Stimulated activated CD4-positive, alpha-beta T cell treated with anti-CD3 and anti-CD28 coated beads, Interleukin-2, amount 100 ng/mL, for 24 hours (primary cell): ENCODE data around the gene SBK3.
"Not testable (repeated sequence)": the region's sequence is repeated elsewhere in the genome, so short reads cannot be mapped to it uniquely, and the experiment has no call there.

Source experiments
- DNase-seq, 2 donors: peaks; one replicate each; pipeline ENCODE4 v3.0.0-alpha.2; 2020

SBK3 gene

DNA sequence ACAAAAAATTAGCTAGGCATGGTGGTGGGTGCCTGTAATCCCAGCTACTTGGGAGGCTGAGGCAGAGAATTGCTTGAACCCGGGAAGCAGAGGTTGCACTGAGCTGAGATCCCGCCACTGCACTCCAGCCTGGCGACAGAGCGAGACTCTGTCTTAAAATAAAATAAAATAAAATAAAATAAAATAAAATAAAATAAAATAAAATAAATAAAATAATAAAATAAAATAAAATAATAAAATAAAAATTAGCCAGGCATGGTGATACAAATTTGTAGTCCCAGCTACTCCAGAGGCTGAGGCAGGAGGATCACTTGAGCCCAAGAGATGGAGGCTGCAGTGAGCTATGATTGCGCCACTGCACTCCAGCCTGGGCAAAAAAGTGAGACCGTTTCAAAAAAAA lies 28.6 kb upstream of the SBK3 start:
- not testable (repeated sequence) for DNase-seq

DNA sequence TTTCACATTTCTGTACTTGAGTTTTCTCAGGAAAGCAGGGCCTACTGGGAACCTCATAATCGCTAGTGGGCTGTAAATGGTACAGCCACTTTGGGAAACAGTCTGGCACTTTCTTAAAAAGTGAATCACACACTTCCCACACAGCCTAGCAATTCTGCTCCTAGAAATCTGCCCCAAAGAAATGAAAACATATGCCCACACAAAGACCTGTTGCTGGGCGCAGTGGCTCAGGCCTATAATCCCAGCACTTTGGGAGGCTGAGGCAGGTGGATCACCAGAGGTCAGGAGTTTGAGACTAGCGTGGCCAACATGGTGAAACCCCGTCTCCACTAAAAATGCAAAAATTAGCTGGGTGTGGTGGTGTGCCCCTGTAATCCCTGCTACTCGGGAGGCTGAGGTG lies 24.1 kb upstream of the SBK3 start:
- DNase-seq: not testable (repeated sequence)

DNA sequence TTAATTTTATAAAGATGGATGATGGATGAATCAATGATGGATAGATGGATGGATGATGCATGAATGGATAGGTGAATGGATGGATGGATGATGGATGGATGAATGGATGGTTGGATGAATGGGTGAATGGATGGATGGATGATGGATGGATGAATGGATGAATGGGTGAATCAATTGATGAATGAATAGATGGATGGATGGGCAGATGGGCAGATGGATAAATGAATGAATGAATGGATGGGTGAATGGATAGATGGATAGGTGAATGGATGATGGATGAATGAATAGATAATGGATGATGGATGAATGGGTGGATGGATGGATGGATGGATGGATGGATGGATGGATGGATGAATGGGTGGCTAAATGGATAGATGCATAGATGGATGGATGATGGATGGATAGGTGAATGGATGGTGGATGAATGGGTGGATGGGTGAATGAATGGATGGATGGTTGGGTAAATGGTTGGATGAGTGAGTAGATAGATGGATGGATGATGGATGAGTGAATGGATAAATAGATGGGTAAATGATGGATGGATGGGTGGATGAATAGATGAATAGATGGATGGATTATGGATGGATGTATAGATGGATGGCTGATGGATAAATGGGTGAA lies 22.5 kb upstream of the SBK3 start:
- no peak for DNase-seq

DNA sequence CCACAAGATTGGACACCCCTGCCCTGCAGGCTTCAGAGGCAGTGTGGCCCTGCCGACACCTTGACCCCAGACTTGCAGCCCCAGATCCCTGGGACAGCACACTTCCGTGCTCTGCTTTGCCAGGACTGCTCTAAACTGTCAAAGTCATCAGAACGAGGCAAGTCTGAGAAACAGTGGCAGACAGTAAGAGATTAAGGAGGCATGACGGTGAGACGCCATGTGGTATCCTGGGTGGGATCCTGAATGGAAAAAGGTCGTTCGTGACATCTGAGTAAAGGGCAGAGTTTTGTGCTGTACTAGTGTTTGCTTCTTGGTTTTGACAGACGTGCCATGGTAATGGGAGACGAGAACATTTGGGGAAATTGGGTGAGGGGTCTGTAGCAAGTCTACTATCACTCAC lies 21.5 kb upstream of the SBK3 start:
- DNase-seq: no peak

DNA sequence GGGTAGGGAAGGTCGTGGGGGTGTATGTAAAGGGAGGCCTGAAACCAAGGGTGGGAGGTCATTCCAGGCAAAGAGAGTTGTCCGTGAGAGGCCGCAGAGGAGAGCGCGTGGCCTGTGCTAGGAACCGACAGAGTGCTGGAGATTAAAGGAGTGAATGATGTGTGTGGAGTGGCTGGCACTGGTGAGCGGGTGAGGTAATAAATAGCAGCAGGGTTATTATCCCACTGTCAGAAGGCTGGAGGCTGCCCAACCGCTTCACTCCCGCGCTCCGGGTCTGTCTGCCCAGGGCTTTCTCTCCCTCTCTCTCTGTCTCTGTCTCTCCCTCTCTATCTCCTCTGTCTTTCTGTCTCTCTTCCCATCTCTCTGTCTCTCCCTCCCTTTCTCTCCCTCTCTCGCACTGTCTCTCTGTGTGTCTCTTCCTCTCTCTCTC lies 17.9 kb upstream of the SBK3 start:
- no peak for DNase-seq

DNA sequence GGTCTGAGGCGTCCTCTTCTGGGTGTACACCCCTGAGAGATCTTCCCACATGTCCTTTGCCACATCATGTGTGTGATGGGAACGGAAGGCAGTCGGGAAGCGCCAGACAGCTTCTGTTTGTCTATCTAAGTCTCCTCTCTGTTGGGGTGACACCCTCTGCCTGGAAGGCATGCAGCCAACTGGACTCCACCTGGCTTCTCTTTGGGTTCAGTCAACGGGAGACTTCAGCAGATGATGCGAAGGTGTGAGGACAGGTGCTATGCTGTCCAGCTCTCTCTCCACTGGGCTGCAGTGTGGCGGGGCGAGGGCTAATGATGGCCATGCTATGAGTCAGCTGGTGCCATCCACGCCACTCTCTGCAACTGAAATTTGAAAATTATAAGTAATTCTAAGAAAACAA lies 14.3 kb upstream of the SBK3 start:
- no peak for DNase-seq

DNA sequence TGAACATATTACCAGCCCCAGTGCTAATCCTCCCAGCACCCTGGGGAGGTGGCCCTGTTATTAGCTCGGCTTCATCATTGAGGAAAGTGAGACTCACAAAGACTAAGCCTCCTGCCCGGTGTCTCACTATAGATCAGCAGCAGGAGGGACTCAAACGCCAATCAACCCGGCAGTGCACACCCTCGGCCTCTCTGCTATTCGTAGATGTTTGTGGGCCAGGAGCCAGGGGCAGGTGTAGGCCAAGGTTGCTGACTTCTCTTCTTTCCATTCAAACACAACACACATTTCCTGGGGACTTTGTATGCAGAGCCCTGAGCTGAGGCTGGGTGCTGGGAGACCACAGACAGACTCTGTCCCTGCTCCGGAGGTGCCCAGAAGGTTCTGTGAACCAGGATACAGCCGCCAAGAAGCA lies 9.4 kb upstream of the SBK3 start:
- no peak for DNase-seq

DNA sequence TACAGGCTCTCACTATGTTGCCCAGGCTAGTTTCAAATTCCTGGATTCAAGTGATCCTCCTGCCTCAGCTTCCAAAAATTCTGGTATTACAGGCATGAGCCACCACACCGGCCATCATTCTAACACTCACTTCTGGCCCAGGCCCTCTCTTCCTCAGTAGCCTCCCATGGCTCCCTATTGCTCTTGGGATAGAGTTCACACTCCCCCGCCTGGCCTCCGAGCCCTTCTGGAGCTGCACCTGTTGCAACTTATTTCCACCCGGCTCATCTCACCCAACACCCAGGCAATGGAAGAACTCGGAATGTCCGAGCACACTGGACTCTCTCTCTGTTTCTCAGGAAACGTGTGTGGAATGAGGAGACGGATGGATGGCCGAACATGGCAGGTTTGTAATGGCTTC lies 9.0 kb upstream of the SBK3 start:
- DNase-seq: no peak

DNA sequence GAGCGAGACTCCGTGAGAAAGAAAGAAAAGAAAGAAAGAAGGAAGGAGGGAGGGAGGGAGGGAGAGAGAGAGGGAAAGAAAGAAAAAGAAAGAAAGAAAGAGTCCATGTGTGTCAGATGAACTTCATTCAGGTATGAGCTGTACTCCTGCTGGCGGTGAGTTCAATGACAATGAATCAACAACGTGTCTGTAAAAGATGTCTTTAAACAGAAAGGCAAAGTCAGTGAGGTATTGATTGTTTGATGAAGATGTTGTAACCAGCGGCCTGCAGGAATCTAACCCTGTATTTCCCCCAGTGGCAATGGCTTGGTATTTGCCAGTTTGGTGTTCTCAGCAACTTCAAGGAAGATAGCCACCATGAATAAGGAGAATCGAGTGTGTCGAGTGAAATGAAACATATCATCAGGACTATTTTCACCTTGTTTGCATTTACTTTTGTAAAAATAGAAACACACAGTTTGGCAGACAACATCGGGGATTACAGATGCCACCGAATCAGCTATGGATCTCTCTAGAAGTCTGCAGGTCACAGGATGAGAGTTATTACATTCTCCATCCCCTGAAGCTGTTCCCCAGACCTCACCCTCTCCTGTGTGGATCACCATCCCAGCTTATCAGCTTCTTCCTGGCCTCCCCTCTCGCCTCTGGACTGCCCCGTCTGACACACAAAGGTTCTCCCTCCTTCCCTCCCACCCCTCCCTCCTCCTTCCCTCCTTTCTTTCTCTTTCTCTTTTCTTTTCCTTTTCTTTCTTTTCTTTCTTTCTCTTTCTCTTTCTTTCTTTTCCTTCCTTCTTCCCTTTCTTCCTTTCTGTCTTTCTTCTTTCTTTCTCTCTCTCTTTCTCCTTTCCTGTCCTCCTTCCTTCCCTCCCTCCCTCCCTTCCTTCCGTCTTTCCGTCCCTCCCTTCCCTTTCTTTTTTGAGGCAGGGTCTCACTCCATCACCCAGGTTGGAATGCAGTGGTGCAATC lies 8.2 kb upstream of the SBK3 start:
- no peak for DNase-seq

DNA sequence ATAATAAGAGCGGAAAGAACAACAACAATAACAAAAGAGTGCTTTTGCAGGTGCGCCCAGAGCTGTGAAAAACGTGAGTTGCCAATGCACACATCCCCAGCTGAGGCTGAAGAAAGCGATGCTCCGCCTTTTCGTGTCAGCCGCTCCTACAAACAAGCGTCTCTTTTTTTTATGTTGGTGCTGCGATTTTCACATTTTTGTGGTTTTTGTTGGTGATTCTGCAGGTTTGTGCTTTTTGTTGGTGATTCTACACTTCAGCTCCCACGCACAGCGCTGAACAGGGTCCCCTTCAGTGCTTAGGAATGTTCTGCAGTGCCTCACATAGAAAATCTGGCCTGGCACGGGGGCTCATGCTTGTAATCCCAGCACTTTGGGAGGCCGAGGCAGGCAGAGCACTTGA lies 7.3 kb upstream of the SBK3 start:
- no peak for DNase-seq

DNA sequence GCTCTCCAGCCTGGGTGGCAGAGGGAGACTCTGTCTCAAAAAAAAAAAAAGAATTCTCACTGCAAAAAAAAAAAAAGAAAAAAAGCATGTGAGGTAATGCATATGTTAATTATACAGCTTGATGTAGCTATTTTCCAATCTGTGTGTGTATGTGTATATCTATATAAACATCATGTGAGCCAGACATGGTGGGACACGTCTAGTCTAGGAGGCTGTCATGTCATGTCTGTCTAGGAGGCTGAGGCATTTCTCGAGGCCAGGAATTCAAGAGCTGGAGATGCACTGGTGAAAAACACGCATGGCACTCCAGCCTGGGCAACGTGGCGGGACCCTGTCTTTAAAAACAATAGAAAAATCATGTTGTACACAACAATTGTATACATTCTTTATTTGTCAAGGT lies 6.9 kb upstream of the SBK3 start:
- no peak for DNase-seq

DNA sequence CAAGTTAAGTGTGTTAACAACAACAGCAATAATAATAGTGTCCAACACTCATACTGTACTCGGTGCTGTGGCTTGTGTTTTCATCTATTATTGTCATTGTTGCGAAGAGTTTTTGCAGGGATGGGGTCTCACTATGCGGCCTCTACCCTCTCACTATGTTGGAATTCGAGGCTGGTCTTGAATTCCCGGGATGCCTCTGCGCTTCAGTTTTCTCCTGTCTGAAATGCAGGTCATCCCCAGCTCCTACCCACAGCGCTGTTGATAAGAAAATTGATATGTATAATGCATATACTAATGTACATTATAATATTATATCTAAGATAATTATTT lies 4.9 kb upstream of the SBK3 start:
- no peak for DNase-seq

DNA sequence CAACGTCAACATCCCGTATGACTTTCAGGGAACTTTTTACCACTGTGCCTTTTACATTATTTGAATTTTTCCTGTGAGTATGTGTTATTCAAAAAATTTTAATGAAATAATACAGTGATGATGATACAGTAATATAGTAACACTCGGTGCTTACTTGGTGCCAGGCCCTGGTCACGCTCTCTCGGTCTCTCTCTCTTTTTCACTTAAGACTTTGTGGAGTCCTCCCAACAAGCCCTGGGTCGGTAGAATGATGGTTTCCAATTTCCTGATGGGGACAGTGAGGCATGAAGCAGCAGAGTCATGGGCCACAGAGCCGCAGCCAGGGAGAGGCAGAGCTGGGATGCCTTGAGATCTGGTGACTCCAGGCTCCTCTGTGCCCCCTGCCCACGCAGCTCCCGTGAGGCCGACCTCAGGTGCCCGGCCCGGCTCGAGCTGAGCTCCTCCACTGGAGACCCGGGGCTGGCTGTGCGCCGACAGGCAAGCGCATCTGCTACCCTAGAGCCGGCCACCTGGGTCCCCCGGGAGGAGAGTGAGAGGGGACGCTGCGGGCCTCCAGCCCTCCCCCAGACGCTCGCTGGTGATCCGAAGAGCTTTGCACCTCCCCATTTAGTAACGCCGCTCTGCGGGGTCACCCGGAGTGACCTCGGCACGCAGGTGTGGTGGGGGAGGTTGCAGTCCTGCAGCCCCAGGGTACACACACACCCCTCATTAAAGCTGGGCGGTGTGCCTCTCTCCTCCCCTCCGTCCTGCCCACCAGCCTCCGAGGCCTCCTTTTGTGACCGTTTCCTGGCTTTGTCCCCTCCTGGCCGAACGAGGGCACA lies 4.4 kb upstream of the SBK3 start:
- no peak for DNase-seq

DNA sequence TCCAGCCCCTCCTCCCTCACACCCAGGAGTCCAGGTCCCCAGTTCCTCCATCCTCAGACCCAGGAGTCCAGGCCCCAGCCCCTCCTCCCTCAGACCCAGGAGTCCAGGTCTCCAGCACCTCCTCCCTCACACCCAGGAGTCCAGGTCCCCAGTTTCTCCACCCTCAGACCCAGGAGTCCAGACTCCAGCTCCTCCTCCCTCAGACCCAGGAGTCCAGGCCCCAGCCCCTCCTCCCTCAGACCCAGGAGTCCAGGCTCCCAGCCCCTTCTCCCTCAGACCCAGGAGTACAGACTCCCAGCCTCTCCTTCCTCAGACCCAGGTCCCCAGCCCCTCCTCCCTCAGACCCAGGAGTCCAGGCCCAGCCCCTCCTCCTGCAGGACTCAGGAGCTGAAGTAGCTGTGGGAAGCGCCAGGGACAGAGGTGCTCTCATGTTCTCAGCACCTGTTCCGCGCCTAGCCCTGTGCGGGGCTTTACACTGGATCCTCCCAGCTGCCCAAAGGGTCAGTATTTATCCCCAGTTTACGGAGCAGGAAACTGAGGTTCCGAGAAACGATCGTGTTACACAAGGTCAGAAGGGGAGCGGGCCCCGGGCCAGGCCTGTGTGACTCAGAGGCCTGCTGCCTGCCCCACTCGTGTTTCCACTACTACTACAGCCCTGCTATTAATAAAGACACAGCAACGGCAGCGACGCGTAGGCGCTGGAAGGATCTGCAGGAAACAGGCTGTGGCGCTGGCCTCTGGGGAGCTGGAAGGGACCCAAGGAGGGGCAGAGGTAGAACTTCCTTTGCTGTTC lies 1.7 kb upstream of the SBK3 start:
- no peak for DNase-seq

DNA sequence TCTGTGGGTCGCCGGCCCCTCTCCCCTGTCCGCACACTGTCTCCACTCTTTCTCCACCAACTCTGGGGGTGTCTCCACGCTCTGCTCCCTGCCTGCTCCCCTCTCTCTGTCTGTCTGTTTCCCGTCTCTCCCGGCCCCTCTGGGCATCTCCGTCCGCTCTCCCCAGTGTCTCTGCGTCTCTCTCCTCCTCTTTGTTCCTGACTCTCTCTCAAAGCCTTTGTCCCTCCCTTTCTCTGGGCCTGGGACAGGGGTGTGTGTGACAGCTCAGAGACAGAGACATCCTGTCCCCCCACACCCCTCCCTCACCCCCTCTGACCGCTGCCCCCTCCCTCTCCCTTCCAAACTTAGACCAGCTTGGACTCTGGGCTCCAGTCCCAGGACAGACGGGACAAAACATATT lies 668 bp upstream of the SBK3 start:
- DNase-seq: no peak

DNA sequence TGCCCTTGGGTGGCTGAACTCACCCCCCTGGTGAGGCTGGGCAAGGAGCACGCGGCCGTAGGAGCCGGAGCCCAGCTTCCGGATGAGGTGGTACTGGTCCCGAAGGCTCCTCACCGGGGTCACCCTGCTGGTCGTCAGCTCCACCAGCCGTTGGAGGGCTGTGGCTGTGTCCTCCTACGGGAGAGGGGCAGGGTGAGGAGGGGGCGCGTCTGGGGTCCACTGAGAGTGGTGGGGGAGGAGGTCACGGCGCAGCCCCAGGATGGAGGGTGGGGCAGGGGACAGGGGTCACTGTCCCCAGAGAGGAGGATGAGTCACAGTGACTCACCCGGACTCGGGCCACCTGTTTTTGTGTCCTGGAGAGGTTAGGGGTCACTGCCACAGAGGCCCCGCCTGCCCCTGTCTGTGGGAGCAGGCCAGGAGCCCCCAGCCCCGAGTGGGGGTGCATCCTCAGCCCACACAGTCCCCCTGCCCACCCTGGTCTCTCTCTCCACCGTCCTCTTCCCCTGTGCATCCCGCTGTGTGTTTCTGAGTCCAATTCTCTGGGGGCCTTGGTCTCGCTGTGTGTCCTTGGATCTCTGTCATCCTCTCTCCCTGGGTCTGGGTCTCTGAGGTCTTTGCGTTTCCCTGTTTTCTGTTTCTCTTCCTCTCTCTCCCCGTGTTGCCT lies 435 bp downstream of the SBK3 start:
- no peak for DNase-seq

DNA sequence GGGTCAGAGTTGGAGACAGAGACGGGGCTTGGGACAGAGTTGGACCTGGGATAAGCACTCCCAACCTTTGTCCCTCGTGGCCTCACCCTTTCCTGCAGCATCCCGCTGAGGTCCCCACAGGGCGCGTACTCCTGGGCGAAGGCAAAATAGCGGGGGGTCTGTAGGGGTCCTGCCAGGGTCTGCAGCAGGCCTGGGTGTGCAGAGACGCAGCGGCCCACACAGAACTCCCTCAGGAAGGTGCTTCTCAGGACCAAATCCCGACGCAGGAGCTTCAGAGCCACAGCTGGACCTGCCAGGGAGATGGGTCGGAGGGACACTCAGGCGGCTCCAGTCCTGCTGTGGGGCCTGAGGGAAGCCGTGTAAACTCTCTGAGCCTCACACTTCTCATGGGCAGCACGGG lies 1.3 kb downstream of the SBK3 start:
- DNase-seq: no peak

DNA sequence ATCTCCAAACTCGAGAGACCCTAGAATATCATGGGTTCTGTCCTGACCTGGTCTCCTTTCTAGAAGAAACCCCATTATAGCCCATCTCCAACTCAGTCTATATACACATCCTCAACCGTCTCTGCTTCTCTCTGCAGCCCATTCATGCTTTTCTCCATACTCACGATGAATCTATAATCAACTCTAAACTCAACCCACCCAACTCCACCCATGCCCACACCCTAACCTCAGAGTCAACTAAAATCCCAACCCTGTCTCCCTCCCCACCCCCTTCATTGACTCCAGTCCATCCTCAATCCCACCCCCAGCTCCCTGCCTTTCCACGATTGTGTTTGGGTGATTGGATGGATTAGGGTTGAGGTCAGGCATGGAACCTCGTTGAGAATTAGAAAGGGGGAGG lies 1.8 kb downstream of the SBK3 start:
- no peak for DNase-seq

DNA sequence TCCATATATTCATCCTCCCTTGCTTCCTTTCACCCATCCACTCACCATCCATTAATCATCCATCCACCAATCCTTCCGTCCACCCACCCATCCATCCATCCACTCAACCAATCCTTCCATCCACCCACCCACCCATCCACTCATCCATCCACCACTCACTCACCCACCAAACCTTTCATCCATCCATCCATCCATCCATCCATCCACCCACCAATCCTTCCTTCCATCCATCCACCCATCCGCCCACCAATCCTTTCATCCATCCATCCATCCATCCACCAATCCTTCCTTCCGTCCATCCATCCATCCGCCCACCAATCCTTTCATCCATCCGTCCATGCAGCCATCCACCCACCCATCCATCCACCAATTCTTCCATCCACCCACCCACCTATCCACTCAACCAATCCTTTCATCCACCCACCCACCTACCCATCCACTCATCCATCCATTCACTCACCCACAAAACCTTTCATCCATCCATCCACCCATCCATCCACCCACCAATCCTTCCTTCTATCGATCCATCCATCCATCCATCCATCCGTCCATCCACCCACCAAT lies 3.0 kb downstream of the SBK3 start:
- no peak for DNase-seq

DNA sequence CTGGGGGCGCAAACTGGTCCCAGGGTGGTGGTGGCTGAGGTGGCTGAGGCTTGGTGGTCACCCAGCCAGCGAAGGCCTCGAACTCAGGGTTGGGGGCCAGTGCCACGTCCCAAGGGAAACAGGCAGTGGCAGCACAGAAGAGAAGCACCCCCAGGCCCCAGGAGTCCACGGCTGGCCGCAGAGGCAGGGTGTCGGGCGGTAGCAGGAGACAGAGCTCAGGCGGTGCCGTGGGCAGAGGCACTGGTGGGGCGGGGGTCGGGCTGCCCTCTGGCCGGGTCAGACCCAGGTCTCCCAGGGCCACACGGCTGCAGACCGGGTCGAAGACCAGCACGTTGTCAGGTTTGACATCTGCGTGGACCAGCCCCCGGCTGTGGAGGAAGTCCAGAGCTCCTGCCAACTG lies 4.3 kb downstream of the SBK3 start:
- DNase-seq: no peak

DNA sequence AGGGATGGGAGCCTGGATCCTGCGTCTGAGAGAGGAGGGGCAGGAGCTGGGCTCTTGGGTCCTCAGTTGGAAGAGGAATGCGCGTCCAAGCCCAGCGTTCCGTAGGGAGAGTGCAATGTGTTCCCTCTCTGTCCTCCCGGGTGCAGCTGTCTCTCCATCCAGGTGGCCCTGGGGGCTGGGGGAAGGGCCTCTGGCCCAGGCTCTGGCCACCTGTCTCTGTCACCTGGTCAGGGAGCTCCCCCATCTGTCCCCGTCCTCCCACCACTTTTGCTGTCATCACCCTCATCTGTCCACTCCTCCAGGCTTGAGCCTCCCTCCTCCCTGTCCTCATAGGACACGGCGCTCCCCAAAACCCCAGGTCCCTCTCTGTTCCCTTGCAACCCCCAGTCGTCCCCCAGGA lies 4.7 kb downstream of the SBK3 start:
- no peak for DNase-seq
